Effector memory CD8-positive, alpha-beta T cell (primary cell): ENCODE measurements around the gene KCNJ4.

Source experiments
- ATAC-seq: fragments of 150-1000 bp; cut with Tn5 transposase; replicated peaks from 2 replicates; pipeline ENCODE4 v1.10.0; 2021; ENCODE audit warnings: mild to moderate bottlenecking, moderate library complexity
- DNase-seq, 3 experiments: peaks; one replicate each; pipeline ENCODE4 v3.0.0; 2021
- H3K27ac Mint-ChIP-seq, 2 donors: one replicate each; pipeline ENCODE4 v1.8.0; 2022; ENCODE audit warnings: mild to moderate bottlenecking in 2 of 2, mixed read lengths in 2 of 2, moderate library complexity in 2 of 2
- H3K27me3 Mint-ChIP-seq, 2 donors: one replicate each; pipeline ENCODE4 v1.8.0; 2022; ENCODE audit warnings: mixed read lengths in 2 of 2
- H3K36me3 Mint-ChIP-seq: one replicate; pipeline ENCODE4 v1.8.0; 2022; ENCODE audit warnings: mild to moderate bottlenecking, moderate library complexity, mixed read lengths; ENCODE audit not compliant: insufficient read depth
- H3K4me1 Mint-ChIP-seq, 2 donors: one replicate each; pipeline ENCODE4 v1.8.0; 2022; ENCODE audit warnings: low read depth in 2 of 2, mixed read lengths in 2 of 2
- H3K4me3 Mint-ChIP-seq, 2 donors: one replicate each; pipeline ENCODE4 v1.8.0; 2022; ENCODE audit warnings: mild to moderate bottlenecking in 2 of 2, mixed read lengths in 2 of 2, moderate library complexity in 2 of 2
- H3K9me3 Mint-ChIP-seq, 2 donors: one replicate each; pipeline ENCODE4 v1.8.0; 2022; ENCODE audit warnings: mixed read lengths in 2 of 2

Gene KCNJ4

GRCh38 chr22:38441620-38442287 lies 13.2 kb downstream of the KCNJ4 start:
- no peaks in the 10 kb centered on the region for H3K36me3 Mint-ChIP-seq
- DNase-seq (no peak), ATAC-seq (no peak)
- H3K4me3 Mint-ChIP-seq, result no peak overlapping the region
- peaks cover 40 to 73% of the 10 kb centered on the region in 2 donors for H3K27me3 Mint-ChIP-seq
- H3K9me3 Mint-ChIP-seq, result no peaks in the 10 kb centered on the region
- peaks cover 0 to 3% of the 10 kb centered on the region in 2 donors for H3K4me1 Mint-ChIP-seq
- no peak overlapping the region for H3K27ac Mint-ChIP-seq

GRCh38 chr22:38440747-38441350 lies 14.2 kb downstream of the KCNJ4 start:
- peaks cover 33 to 64% of the 10 kb centered on the region in 2 donors for H3K27me3 Mint-ChIP-seq
- DNase-seq (no peak), ATAC-seq (no peak)
- peaks cover 0 to 3% of the 10 kb centered on the region in 2 donors for H3K4me1 Mint-ChIP-seq
- no peak overlapping the region for H3K4me3 Mint-ChIP-seq
- no peaks in the 10 kb centered on the region for H3K9me3 Mint-ChIP-seq
- no peaks in the 10 kb centered on the region for H3K36me3 Mint-ChIP-seq
- no peak overlapping the region for H3K27ac Mint-ChIP-seq

GRCh38 chr22:38437416-38437815 lies 17.6 kb downstream of the KCNJ4 start:
- H3K27ac Mint-ChIP-seq, result no peak overlapping the region
- DNase-seq, result no peak
- H3K36me3 Mint-ChIP-seq, result no peaks in the 10 kb centered on the region
- no peaks in the 10 kb centered on the region for H3K9me3 Mint-ChIP-seq
- H3K27me3 Mint-ChIP-seq, result peaks cover 13 to 47% of the 10 kb centered on the region in 2 donors
- ATAC-seq, result no peak
- H3K4me3 Mint-ChIP-seq, result no peak overlapping the region
- H3K4me1 Mint-ChIP-seq, result no peaks in the 10 kb centered on the region

GRCh38 chr22:38436629-38437395 lies 18.2 kb downstream of the KCNJ4 start:
- Mint-ChIP-seq H3K36me3 (no peaks in the 10 kb centered on the region), H3K27me3 (peaks cover 13 to 44% of the 10 kb centered on the region in 2 donors), H3K9me3 (no peaks in the 10 kb centered on the region), H3K27ac (no peak overlapping the region), H3K4me3 (no peak overlapping the region), H3K4me1 (no peaks in the 10 kb centered on the region)
- ATAC-seq (no peak), DNase-seq (no peak)

GRCh38 chr22:38435965-38436364 lies 19.0 kb downstream of the KCNJ4 start:
- H3K27ac Mint-ChIP-seq, result no peak overlapping the region
- H3K27me3 Mint-ChIP-seq, result peaks cover 13 to 36% of the 10 kb centered on the region in 2 donors
- H3K9me3 Mint-ChIP-seq, result no peaks in the 10 kb centered on the region
- H3K4me3 Mint-ChIP-seq, result no peak overlapping the region
- no peaks in the 10 kb centered on the region for H3K4me1 Mint-ChIP-seq
- ATAC-seq, result no peak
- no peak for DNase-seq
- no peaks in the 10 kb centered on the region for H3K36me3 Mint-ChIP-seq

- DNase-seq (no peak), ATAC-seq (no peak)
- no peak overlapping the region for H3K27ac Mint-ChIP-seq
- no peaks in the 10 kb centered on the region for H3K4me1 Mint-ChIP-seq
- no peak overlapping the region for H3K4me3 Mint-ChIP-seq
- H3K27me3 Mint-ChIP-seq, result peaks cover 6 to 26% of the 10 kb centered on the region in 2 donors
- H3K36me3 Mint-ChIP-seq, result no peaks in the 10 kb centered on the region
- H3K9me3 Mint-ChIP-seq, result no peaks in the 10 kb centered on the region
Observed at GRCh38 chr22:38435010-38435409, 20.0 kb downstream of the KCNJ4 start.

- DNase-seq (no peak), ATAC-seq (no peak)
- H3K4me3 Mint-ChIP-seq, result no peak overlapping the region
- peaks cover 6 to 24% of the 10 kb centered on the region in 2 donors for H3K27me3 Mint-ChIP-seq
- no peaks in the 10 kb centered on the region for H3K9me3 Mint-ChIP-seq
- no peak overlapping the region for H3K27ac Mint-ChIP-seq
- no peaks in the 10 kb centered on the region for H3K4me1 Mint-ChIP-seq
- no peaks in the 10 kb centered on the region for H3K36me3 Mint-ChIP-seq
Observed at GRCh38 chr22:38433871-38434270, 21.1 kb downstream of the KCNJ4 start.

GRCh38 chr22:38432264-38432663 lies 22.7 kb downstream of the KCNJ4 start:
- ATAC-seq (no peak), DNase-seq (no peak)
- Mint-ChIP-seq H3K36me3 (no peaks in the 10 kb centered on the region), H3K4me1 (no peaks in the 10 kb centered on the region), H3K9me3 (no peaks in the 10 kb centered on the region), H3K27ac (no peak overlapping the region), H3K4me3 (no peak overlapping the region), H3K27me3 (peaks cover 6 to 16% of the 10 kb centered on the region in 2 donors)

GRCh38 chr22:38431266-38432010 lies 23.6 kb downstream of the KCNJ4 start:
- ATAC-seq, result no peak
- H3K36me3 Mint-ChIP-seq, result no peaks in the 10 kb centered on the region
- no peaks in the 10 kb centered on the region for H3K9me3 Mint-ChIP-seq

GRCh38 chr22:38429499-38430068 lies 25.4 kb downstream of the KCNJ4 start:
- Mint-ChIP-seq H3K4me3 (no peak overlapping the region), H3K9me3 (no peaks in the 10 kb centered on the region), H3K4me1 (peaks cover 0 to 2% of the 10 kb centered on the region in 2 donors), H3K27ac (no peak overlapping the region), H3K27me3 (peaks cover 3 to 15% of the 10 kb centered on the region in 2 donors), H3K36me3 (no peaks in the 10 kb centered on the region)
- DNase-seq (no peak), ATAC-seq (no peak)

More at GRCh38 chr22:38431266-38432010, 23.6 kb downstream of the KCNJ4 start:
- Mint-ChIP-seq H3K27me3 (peaks cover 6 to 16% of the 10 kb centered on the region in 2 donors), H3K4me1 (no peaks in the 10 kb centered on the region), H3K4me3 (no peak overlapping the region), H3K27ac (no peak overlapping the region)
- DNase-seq, result no peak

GRCh38 chr22:38428714-38429113 lies 26.3 kb downstream of the KCNJ4 start:
- Mint-ChIP-seq H3K9me3 (no peaks in the 10 kb centered on the region), H3K4me3 (no peak overlapping the region), H3K27ac (no peak overlapping the region), H3K4me1 (peaks cover 0 to 2% of the 10 kb centered on the region in 2 donors), H3K27me3 (peaks cover 0 to 9% of the 10 kb centered on the region in 2 donors), H3K36me3 (no peaks in the 10 kb centered on the region)
- DNase-seq (no peak), ATAC-seq (no peak)

GRCh38 chr22:38427940-38428339 lies 27.1 kb downstream of the KCNJ4 start:
- Mint-ChIP-seq H3K9me3 (no peaks in the 10 kb centered on the region), H3K27me3 (peaks cover 0 to 13% of the 10 kb centered on the region in 2 donors), H3K27ac (no peak overlapping the region), H3K4me1 (peaks cover 0 to 2% of the 10 kb centered on the region in 2 donors), H3K4me3 (no peak overlapping the region), H3K36me3 (no peaks in the 10 kb centered on the region)
- ATAC-seq, result no peak
- no peak for DNase-seq

GRCh38 chr22:38427465-38427864 lies 27.5 kb downstream of the KCNJ4 start:
- ATAC-seq (no peak), DNase-seq (no peak)
- H3K27ac Mint-ChIP-seq, result no peak overlapping the region
- H3K36me3 Mint-ChIP-seq, result no peaks in the 10 kb centered on the region
- peaks cover 0 to 18% of the 10 kb centered on the region in 2 donors for H3K27me3 Mint-ChIP-seq
- H3K4me3 Mint-ChIP-seq, result no peak overlapping the region
- no peaks in the 10 kb centered on the region for H3K9me3 Mint-ChIP-seq
- peaks cover 0 to 2% of the 10 kb centered on the region in 2 donors for H3K4me1 Mint-ChIP-seq
